Measurements from ENCODE around the gene C6. TPM values are rescaled to one million over a fixed set of nuclear protein-coding genes. Genes with fewer than 3 reads are reported as not detected.

Gene C6
- total and polyA plus RNA-seq, 9 of the 15 experiments (the other 6 are each of a cell fraction or from before 2014, with no cell fraction given): 0.09 TPM; not detected in 8

DNA sequence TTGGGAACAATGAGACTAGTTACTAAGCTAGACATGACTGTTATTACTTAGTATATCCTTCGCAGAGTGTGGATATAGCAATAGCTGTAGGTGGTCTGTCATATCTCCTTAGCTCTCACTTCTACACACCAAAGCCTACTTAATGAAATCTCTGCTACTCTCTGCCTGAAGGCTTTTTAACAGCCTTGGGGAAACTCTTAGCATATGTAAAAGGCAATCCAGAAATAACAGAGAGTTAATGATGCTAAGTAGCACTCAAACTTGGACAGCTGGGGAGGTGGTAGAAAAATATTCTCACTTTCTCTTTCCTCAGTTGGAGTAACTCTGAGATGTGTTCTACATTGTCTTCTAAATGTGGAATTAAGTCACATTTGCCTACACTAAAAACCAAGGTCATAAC lies 30.2 kb upstream of the C6 start:
- Histone ChIP-seq H3K36me3 (ENCODE audit: control insufficient read depth, insufficient read depth, low read length) (no peaks in the 10 kb centered on the region), H3K9me1 (ENCODE audit: control insufficient read depth, insufficient read depth, low read length) (no peaks in the 10 kb centered on the region), H4K20me1 (replicated peaks; ENCODE audit: control insufficient read depth, insufficient read depth, low read length) (no peaks in the 10 kb centered on the region), H3K9me3 (replicated peaks; ENCODE audit: control insufficient read depth, insufficient read depth, low read depth, low read length) (no peaks in the 10 kb centered on the region; the same call in 1 of the 2 replicates), H3K79me2 (ENCODE audit: control insufficient read depth, insufficient read depth, low read length) (no peaks in the 10 kb centered on the region), H3K4me2 (ENCODE audit: insufficient read depth, low read length) (no peak overlapping the region), H3K4me3 (no peak overlapping the region), H3K27me3 (ENCODE audit: control insufficient read depth in 2 of 2, insufficient read depth in 2 of 2, low read length in 2 of 2) (no peaks in the 10 kb centered on the region), H3K9ac (ENCODE audit: insufficient read depth in 1 of 2, low read depth in 2 of 2, low read length in 2 of 2) (no peak overlapping the region), H3K4me1 (replicated peaks in 1 of 2; ENCODE audit: control insufficient read depth in 2 of 2, insufficient read depth in 2 of 2, low read length in 2 of 2) (no peaks in the 10 kb centered on the region), H2AFZ (ENCODE audit: low read depth, low read length) (no peak overlapping the region), H3K27ac (ENCODE audit: extremely low read depth, low read depth, low read length) (no peak overlapping the region)
- WGBS (ENCODE audit: insufficient coverage, low coverage, missing lambda C conversion rate): 0% methylated on average over 1 of the region's 1 CpG
- in situ Hi-C loops (cut with MboI) (no loop called here), intact Hi-C loops (cut with micrococcal nuclease) (no loop called here)
- ATAC-seq: no peak
- no peak for TF ChIP-seq NFIX (CRISPR knock-in tag; IDR thresholded peaks at IDR 0.05; ENCODE audit: low read depth)
- TF ChIP-seq ZNF174 (CRISPR knock-in tag; IDR thresholded peaks at IDR 0.05): no peak
- TF ChIP-seq PRPF4 (IDR thresholded peaks at IDR 0.05; ENCODE audit: insufficient read depth, low read depth, low read length, poor library complexity, severe bottlenecking): no peak
- TF ChIP-seq NFIC (IDR thresholded peaks at IDR 0.05): no peak
- no TSS peak for BruUV-seq (replicated peaks)
- ChIA-PET POLR2A (no interaction called here), CTCF (ENCODE audit: low intra/inter-chr PET ratio) (no interaction called here)
- no peak for FAIRE-seq
- DNase-seq (ENCODE audit: extremely low read depth in 1 of 4, low spot score in 3 of 4): no peak

DNA sequence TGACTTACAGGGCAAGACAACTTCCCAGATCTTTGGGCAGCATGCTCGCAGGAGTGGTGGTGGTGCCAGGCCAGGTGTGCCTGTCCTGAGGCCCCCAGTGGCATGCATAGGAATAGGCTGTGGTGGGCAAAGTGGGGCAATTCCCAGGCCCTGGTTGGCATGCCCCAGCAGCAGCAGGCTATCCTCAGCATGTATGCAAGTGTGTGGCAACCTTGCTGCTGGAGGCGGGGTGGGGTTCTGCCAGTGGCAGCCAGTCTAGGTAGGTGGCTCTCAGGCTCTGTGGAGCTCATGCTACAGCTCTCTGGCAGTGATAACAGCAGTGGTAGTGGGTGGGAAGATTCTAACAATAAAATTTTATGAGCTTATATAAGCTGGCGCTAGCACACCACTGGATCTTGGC lies 27.7 kb upstream of the C6 start:
- Histone ChIP-seq H4K20me1 (replicated peaks; ENCODE audit: control insufficient read depth, insufficient read depth, low read length) (no peaks in the 10 kb centered on the region), H3K36me3 (ENCODE audit: control insufficient read depth, insufficient read depth, low read length) (no peaks in the 10 kb centered on the region), H3K79me2 (ENCODE audit: control insufficient read depth, insufficient read depth, low read length) (no peaks in the 10 kb centered on the region), H3K4me3 (no peak overlapping the region), H3K27ac (ENCODE audit: extremely low read depth, low read depth, low read length) (no peak overlapping the region), H3K9me3 (replicated peaks; ENCODE audit: control insufficient read depth, insufficient read depth, low read depth, low read length) (no peaks in the 10 kb centered on the region), H3K4me1 (replicated peaks in 1 of 2; ENCODE audit: control insufficient read depth in 2 of 2, insufficient read depth in 2 of 2, low read length in 2 of 2) (no peaks in the 10 kb centered on the region), H3K9me1 (ENCODE audit: control insufficient read depth, insufficient read depth, low read length) (no peaks in the 10 kb centered on the region), H3K27me3 (ENCODE audit: control insufficient read depth in 2 of 2, insufficient read depth in 2 of 2, low read length in 2 of 2) (no peaks in the 10 kb centered on the region), H2AFZ (ENCODE audit: low read depth, low read length) (no peak overlapping the region), H3K4me2 (ENCODE audit: insufficient read depth, low read length) (no peak overlapping the region), H3K9ac (ENCODE audit: insufficient read depth in 1 of 2, low read depth in 2 of 2, low read length in 2 of 2) (no peak overlapping the region)
- WGBS (ENCODE audit: insufficient coverage, low coverage, missing lambda C conversion rate): 0% methylated on average over 3 of the region's 3 CpGs
- ATAC-seq (no peak), DNase-seq (ENCODE audit: extremely low read depth in 1 of 4, low spot score in 3 of 4) (no peak), FAIRE-seq (no peak)
- BruUV-seq (replicated peaks): no TSS peak
- ChIA-PET CTCF (ENCODE audit: low intra/inter-chr PET ratio) (no interaction called here), POLR2A (no interaction called here)
- in situ Hi-C loops (cut with MboI): no loop called here
- intact Hi-C loops (cut with micrococcal nuclease): no loop called here
- TF ChIP-seq PHF21A (IDR thresholded peaks at IDR 0.05; ENCODE audit: borderline replicate concordance, low read depth) (no peak), NFATC3 (IDR thresholded peaks at IDR 0.05) (no peak), SMC3 (conservative IDR thresholded peaks at IDR 0.05; ENCODE audit: insufficient read depth, low read depth, low read length) (no peak), HDAC1 (IDR thresholded peaks at IDR 0.05) (no peak), SP2 (IDR thresholded peaks at IDR 0.05; ENCODE audit: extremely low read depth, low read depth, low read length, poor library complexity, severe bottlenecking) (no peak), ZNF830 (CRISPR knock-in tag; IDR thresholded peaks at IDR 0.05) (no peak), ZNF274 (IDR thresholded peaks at IDR 0.05; ENCODE audit: borderline replicate concordance, low read depth, low read length) (no peak), BACH1 (tag; IDR thresholded peaks at IDR 0.05) (no peak)
- TF ChIP-seq, protein P1, sequence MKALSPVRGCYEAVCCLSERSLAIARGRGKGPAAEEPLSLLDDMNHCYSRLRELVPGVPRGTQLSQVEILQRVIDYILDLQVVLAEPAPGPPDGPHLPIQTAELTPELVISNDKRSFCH (CRISPR knock-in tag; IDR thresholded peaks at IDR 0.05): no peak
- TF ChIP-seq, protein P1 (tag; IDR thresholded peaks at IDR 0.05): no peak
- TF ChIP-seq, protein P2, sequence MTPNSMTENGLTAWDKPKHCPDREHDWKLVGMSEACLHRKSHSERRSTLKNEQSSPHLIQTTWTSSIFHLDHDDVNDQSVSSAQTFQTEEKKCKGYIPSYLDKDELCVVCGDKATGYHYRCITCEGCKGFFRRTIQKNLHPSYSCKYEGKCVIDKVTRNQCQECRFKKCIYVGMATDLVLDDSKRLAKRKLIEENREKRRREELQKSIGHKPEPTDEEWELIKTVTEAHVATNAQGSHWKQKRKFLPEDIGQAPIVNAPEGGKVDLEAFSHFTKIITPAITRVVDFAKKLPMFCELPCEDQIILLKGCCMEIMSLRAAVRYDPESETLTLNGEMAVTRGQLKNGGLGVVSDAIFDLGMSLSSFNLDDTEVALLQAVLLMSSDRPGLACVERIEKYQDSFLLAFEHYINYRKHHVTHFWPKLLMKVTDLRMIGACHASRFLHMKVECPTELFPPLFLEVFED (CRISPR knock-in tag; conservative IDR thresholded peaks at IDR 0.05): no peak
